ENCODE data around the gene CD300LD.

Gene CD300LD

DNA sequence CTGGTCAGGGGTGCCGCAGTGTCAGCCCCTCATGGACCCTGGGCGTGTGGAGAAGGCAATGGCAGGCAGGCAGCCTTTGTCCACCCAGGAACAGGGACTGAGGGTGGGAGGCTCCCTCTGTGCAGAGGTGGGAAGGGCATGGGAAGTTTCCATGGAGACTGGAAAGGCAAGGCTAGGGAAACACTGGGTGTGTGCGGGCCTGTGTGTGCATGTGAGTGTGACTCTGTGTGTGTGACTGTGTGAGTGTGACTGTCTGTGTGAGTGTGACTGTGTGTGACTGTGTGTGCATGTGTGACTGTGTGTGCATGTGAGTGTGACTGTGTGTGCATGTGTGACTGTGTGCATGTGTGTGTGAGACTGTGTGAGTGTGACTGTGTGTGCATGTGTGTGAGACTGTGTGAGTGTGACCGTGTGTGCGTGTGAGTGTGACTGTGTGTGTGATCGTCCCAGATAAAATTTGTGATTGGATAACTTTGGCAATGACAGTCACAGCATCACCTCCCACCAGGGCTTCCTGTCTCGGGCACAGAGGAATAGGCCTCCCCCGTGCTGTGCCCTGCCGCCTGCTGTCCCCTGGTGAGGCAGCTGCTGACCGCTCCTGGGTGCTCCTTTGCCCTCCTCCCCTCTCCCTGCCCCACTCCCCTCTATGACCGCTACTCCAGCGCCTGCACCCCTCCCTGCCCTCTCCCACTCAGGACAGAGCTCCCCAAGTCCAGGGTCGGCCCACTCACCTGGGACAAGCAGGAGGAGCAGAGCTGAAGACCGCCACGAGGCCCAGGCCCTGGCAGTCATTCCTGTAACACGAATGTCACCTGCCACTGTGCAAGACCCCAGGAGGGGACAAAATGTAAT, 46.9 kb downstream of the CD300LD start:
- Histone ChIP-seq H3K27me3 (ENCODE audit: insufficient read depth, low read depth, severe bottlenecking) (peaks cover 100% of the 10 kb centered on the region), H3K4me3 (ENCODE audit: low read depth, low read length) (no peak overlapping the region), H3K36me3 (no peaks in the 10 kb centered on the region), H3K9me3 (ENCODE audit: severe bottlenecking) (no peaks in the 10 kb centered on the region), H3K27ac (no peak overlapping the region)
- TF ChIP-seq, protein P1, sequence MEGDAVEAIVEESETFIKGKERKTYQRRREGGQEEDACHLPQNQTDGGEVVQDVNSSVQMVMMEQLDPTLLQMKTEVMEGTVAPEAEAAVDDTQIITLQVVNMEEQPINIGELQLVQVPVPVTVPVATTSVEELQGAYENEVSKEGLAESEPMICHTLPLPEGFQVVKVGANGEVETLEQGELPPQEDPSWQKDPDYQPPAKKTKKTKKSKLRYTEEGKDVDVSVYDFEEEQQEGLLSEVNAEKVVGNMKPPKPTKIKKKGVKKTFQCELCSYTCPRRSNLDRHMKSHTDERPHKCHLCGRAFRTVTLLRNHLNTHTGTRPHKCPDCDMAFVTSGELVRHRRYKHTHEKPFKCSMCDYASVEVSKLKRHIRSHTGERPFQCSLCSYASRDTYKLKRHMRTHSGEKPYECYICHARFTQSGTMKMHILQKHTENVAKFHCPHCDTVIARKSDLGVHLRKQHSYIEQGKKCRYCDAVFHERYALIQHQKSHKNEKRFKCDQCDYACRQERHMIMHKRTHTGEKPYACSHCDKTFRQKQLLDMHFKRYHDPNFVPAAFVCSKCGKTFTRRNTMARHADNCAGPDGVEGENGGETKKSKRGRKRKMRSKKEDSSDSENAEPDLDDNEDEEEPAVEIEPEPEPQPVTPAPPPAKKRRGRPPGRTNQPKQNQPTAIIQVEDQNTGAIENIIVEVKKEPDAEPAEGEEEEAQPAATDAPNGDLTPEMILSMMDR (IDR thresholded peaks at IDR 0.05; ENCODE audit: low read depth, low read length) = no peak
- DNase-seq = no peak

DNA sequence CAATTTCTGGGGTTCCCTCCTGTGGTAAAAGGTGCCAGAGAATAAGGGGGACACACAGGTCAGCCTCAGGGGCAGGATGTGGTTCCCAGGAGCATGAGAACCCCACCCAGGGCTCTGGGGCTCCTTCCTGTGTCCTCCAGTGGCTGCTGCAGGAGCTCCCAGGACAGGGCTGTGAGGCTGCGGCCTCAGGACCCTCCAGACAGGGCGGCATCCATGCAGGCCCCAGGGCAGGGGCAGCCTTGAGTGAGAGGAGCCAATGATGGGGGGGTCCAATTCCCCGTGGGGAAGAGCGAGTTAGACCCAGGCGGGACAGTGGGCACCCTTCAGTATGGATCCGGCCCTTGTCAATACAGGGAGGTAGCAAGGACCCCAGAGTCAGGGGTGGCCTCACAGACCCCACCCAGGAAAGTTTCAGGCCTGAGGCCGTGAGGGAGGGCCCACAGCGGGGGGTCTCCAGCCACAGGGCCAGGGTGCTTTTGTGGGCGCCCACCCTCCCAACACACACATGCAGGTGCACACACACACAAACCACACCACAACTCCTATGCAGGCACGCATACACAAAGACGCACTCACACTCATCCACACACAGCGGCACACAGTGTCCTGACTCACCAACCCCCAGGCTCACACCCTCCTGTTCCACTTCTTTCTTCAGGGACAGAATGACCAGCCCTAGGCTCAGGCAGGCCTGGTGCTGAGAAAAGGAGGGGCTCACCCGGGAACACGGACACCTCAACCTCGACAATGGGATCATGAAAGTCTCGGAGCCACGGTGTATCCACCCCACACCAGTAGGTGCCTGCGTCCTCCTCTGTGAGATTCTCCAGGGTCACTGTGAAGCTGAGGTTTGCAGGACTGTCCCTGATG, 48.0 kb downstream of the CD300LD start:
- no peak for DNase-seq
- Histone ChIP-seq H3K4me3 (ENCODE audit: low read depth, low read length) (no peak overlapping the region), H3K9me3 (ENCODE audit: severe bottlenecking) (no peaks in the 10 kb centered on the region), H3K36me3 (no peaks in the 10 kb centered on the region), H3K27ac (no peak overlapping the region), H3K27me3 (ENCODE audit: insufficient read depth, low read depth, severe bottlenecking) (peaks cover 100% of the 10 kb centered on the region)
- TF ChIP-seq, protein P1 (IDR thresholded peaks at IDR 0.05; ENCODE audit: low read depth, low read length) = no peak

DNA sequence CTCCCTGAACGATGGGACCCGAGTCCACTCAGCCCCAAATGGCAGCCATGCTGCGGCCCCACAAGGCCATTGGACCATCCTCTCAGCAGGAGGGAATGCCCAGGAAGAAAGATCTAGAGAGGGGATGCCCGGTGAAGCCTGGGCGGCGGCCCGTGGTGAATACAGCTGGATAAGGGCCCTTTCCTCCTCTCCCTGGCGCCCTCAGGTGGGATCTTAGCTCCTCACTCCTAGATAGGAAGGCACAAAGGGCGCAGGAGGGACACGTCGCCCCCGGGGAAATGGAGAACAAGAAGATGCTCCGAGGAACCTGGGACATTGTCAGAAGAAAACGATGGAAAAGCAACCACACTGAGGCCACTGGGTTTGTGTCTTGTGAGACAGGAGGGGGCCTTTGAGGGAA, 48.7 kb downstream of the CD300LD start:
- peaks cover 100% of the 10 kb centered on the region for H3K27me3 ChIP-seq (ENCODE audit: insufficient read depth, low read depth, severe bottlenecking)
- H3K27ac ChIP-seq = no peak overlapping the region
- TF ChIP-seq, protein P1 (IDR thresholded peaks at IDR 0.05; ENCODE audit: low read depth, low read length) = no peak
- no peaks in the 10 kb centered on the region for H3K36me3 ChIP-seq
- no peaks in the 10 kb centered on the region for H3K9me3 ChIP-seq (ENCODE audit: severe bottlenecking)
- DNase-seq = no peak
- no peak overlapping the region for H3K4me3 ChIP-seq (ENCODE audit: low read depth, low read length)

DNA sequence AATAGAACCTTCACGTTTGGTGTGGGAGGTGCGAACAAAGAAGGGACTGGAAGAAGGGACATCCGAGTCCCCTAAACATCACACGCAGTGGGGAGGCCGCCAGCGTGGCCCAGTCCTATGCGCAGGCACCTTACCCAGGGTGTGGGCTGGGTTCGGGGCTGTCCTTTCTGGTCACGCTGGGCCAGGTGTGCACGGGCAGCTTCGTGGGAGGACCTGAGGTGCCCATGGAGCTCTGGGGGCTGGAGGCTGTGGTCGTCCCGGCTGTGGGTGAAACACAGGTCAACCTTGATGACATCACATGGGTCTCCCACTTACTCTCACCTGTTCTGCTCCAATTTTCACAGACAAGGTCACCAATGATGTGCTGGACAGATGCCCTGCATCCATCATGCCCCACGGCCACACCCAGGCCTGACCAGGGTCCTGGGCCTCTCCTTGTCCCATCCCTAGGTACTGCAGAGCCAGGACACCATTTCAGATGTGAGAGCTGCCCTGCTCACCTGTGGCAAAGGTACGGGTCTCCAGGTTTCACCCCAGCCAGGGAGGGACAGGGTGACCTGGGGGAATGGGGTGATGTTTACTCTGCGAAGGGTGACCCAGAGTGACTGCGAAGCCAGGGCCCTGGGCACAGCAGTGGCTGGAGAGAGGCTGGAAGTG, 49.2 kb downstream of the CD300LD start:
- H3K27ac ChIP-seq = no peak overlapping the region
- H3K4me3 ChIP-seq (ENCODE audit: low read depth, low read length) = no peak overlapping the region
- no peak for DNase-seq
- TF ChIP-seq, protein P1 (IDR thresholded peaks at IDR 0.05; ENCODE audit: low read depth, low read length) = no peak
- no peaks in the 10 kb centered on the region for H3K9me3 ChIP-seq (ENCODE audit: severe bottlenecking)
- peaks cover 100% of the 10 kb centered on the region for H3K27me3 ChIP-seq (ENCODE audit: insufficient read depth, low read depth, severe bottlenecking)
- no peaks in the 10 kb centered on the region for H3K36me3 ChIP-seq

DNA sequence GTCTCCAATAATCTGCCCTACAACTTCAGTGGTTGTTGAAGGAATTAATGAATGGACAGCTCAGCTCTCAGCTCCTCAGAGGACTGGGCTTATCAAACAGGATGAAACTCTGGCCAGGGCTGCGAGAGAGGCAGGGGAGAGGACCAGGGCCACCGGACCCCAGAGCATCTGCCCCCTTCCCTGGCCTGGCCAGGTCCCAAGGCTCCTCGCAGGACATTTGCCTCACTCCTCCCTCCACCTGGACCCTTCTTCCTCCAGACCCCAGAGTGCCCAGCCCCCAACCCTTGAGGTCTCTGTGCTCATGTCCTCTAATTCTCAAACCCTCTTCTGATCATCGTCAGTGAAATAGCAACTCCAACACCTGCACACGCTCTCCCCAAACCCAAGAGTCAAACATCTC, 49.9 kb downstream of the CD300LD start:
- Histone ChIP-seq H3K36me3 (no peaks in the 10 kb centered on the region), H3K27ac (no peak overlapping the region), H3K9me3 (ENCODE audit: severe bottlenecking) (no peaks in the 10 kb centered on the region), H3K4me3 (ENCODE audit: low read depth, low read length) (no peak overlapping the region), H3K27me3 (ENCODE audit: insufficient read depth, low read depth, severe bottlenecking) (peaks cover 100% of the 10 kb centered on the region)
- no peak for DNase-seq
- TF ChIP-seq, protein P1 (IDR thresholded peaks at IDR 0.05; ENCODE audit: low read depth, low read length) = no peak

Measured in WERI-Rb-1 (cell line).